ENCODE data around the gene BHLHA9.

- TF ChIP-seq, protein P1, sequence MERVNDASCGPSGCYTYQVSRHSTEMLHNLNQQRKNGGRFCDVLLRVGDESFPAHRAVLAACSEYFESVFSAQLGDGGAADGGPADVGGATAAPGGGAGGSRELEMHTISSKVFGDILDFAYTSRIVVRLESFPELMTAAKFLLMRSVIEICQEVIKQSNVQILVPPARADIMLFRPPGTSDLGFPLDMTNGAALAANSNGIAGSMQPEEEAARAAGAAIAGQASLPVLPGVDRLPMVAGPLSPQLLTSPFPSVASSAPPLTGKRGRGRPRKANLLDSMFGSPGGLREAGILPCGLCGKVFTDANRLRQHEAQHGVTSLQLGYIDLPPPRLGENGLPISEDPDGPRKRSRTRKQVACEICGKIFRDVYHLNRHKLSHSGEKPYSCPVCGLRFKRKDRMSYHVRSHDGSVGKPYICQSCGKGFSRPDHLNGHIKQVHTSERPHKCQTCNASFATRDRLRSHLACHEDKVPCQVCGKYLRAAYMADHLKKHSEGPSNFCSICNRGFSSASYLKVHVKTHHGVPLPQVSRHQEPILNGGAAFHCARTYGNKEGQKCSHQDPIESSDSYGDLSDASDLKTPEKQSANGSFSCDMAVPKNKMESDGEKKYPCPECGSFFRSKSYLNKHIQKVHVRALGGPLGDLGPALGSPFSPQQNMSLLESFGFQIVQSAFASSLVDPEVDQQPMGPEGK (CRISPR knock-in tag; IDR thresholded peaks at IDR 0.05; ENCODE audit: borderline replicate concordance): no peak
- TF ChIP-seq SNAI2 (CRISPR knock-in tag; IDR thresholded peaks at IDR 0.05) (no peak), CSDC2 (CRISPR knock-in tag; IDR thresholded peaks at IDR 0.05) (no peak), ISL1 (CRISPR knock-in tag; IDR thresholded peaks at IDR 0.05) (no peak), PPARA (CRISPR knock-in tag; IDR thresholded peaks at IDR 0.05; ENCODE audit: borderline replicate concordance) (no peak), ZNF8 (CRISPR knock-in tag; IDR thresholded peaks at IDR 0.05) (no peak), ESRRG (CRISPR knock-in tag; IDR thresholded peaks at IDR 0.05) (no peak)
Observed at GRCh38 chr17:1272701-1273100, 2.5 kb downstream of the BHLHA9 start.

Measured in SK-N-SH treated with all-trans-retinoic acid at 6 μM for 48 hours (cell line).